CD4-positive, alpha-beta T cell treated with Interleukin-15 for 4 hours (primary cell): ENCODE measurements around the gene CSNK1D.
A peak's percentile ranks its signal among the peaks of the same experiment; 100 is the strongest.

ENCODE experiments used
- DNase-seq: peaks from one replicate; pipeline ENCODE4 v3.0.0-alpha.2; 2020; ENCODE audit warnings: low spot score

CSNK1D gene

GRCh38 chr17:82240506-82241182 lies 32.9 kb downstream of the CSNK1D start:
- DNase-seq: no peak

- no peak for DNase-seq
Observed at GRCh38 chr17:82239926-82240505, 33.5 kb downstream of the CSNK1D start.

GRCh38 chr17:82239401-82239925 lies 34.0 kb downstream of the CSNK1D start:
- DNase-seq: no peak

- peak; percentile 80 for DNase-seq
Observed at GRCh38 chr17:82238472-82239201, 34.9 kb downstream of the CSNK1D start.

GRCh38 chr17:82237746-82238471 lies 35.6 kb downstream of the CSNK1D start:
- no peak for DNase-seq

- no peak for DNase-seq
Observed at GRCh38 chr17:82237083-82237745, 36.3 kb downstream of the CSNK1D start.

GRCh38 chr17:82236142-82236971 lies 37.1 kb downstream of the CSNK1D start:
- peak; percentile 70 for DNase-seq

- no peak for DNase-seq
Observed at GRCh38 chr17:82235775-82236141, 37.7 kb downstream of the CSNK1D start.

- DNase-seq: no peak
Observed at GRCh38 chr17:82235056-82235774, 38.3 kb downstream of the CSNK1D start.

- no peak for DNase-seq
Observed at GRCh38 chr17:82234211-82235055, 39.1 kb downstream of the CSNK1D start.

- DNase-seq: no peak
Observed at GRCh38 chr17:82232876-82233785, 40.4 kb downstream of the CSNK1D start.

GRCh38 chr17:82232322-82232820 lies 41.1 kb downstream of the CSNK1D start:
- no peak for DNase-seq

GRCh38 chr17:82231562-82232321 lies 41.8 kb downstream of the CSNK1D start:
- DNase-seq: no peak

GRCh38 chr17:82231312-82231561 lies 42.3 kb downstream of the CSNK1D start:
- no peak for DNase-seq

- peak; percentile 48 for DNase-seq
Observed at GRCh38 chr17:82230609-82231311, 42.7 kb downstream of the CSNK1D start.

GRCh38 chr17:82229698-82230608 lies 43.5 kb downstream of the CSNK1D start:
- DNase-seq: no peak
